ENCODE data around the gene MBOAT7. TPM values are rescaled to one million over a fixed set of nuclear protein-coding genes. Genes with fewer than 3 reads are reported as not detected.
"Not testable (repeated sequence)": the region's sequence is repeated elsewhere in the genome, so short reads cannot be mapped to it uniquely, and the experiment has no call there.

MBOAT7 gene
- total RNA-seq, 1 experiment from 2014 or later = 461 TPM

- peak; percentile 100 for DNase-seq (ENCODE audit: low read depth)
Measured at GRCh38 chr19:54189735-54190502, 539 bp upstream of the MBOAT7 start.

- DNase-seq (ENCODE audit: low read depth) = peak; percentile 93
Measured at GRCh38 chr19:54188215-54188871, 1.0 kb downstream of the MBOAT7 start.

GRCh38 chr19:54186934-54187381 lies 2.4 kb downstream of the MBOAT7 start:
- DNase-seq (ENCODE audit: low read depth) = no peak

- no peak for DNase-seq (ENCODE audit: low read depth)
Measured at GRCh38 chr19:54186351-54186750, 3.0 kb downstream of the MBOAT7 start.

GRCh38 chr19:54183431-54183830 lies 5.9 kb downstream of the MBOAT7 start:
- DNase-seq (ENCODE audit: low read depth) = no peak

GRCh38 chr19:54181894-54182293 lies 7.5 kb downstream of the MBOAT7 start:
- DNase-seq (ENCODE audit: low read depth) = not testable (repeated sequence)

- no peak for DNase-seq (ENCODE audit: low read depth)
Measured at GRCh38 chr19:54180691-54181091, 8.7 kb downstream of the MBOAT7 start.

- DNase-seq (ENCODE audit: low read depth) = peak; percentile 63
Measured at GRCh38 chr19:54179921-54180461, 9.4 kb downstream of the MBOAT7 start.

- DNase-seq (ENCODE audit: low read depth) = no peak
Measured at GRCh38 chr19:54179262-54179852, 10.0 kb downstream of the MBOAT7 start.

GRCh38 chr19:54178581-54179261 lies 10.7 kb downstream of the MBOAT7 start:
- DNase-seq (ENCODE audit: low read depth) = no peak

GRCh38 chr19:54173951-54174834 lies 15.2 kb downstream of the MBOAT7 start:
- DNase-seq (ENCODE audit: low read depth) = no peak

- DNase-seq (ENCODE audit: low read depth) = no peak
Measured at GRCh38 chr19:54173359-54173699, 16.1 kb downstream of the MBOAT7 start.

GRCh38 chr19:54172471-54173358 lies 16.7 kb downstream of the MBOAT7 start, which contains the start of gene TMC4:
TSS of gene TMC4 (minus strand) at chr19:54173160. CDS start at chr19:54173117, 43 bp downstream.
- DNase-seq (ENCODE audit: low read depth) = peak; percentile 68

GRCh38 chr19:54171736-54172431 lies 17.5 kb downstream of the MBOAT7 start:
- DNase-seq (ENCODE audit: low read depth) = not testable (repeated sequence)

- no peak for DNase-seq (ENCODE audit: low read depth)
Measured at GRCh38 chr19:54169149-54169740, 20.1 kb downstream of the MBOAT7 start.

GRCh38 chr19:54168174-54168917 lies 21.0 kb downstream of the MBOAT7 start:
- peak; percentile 81 for DNase-seq (ENCODE audit: low read depth)

GRCh38 chr19:54165222-54165621 lies 24.2 kb downstream of the MBOAT7 start:
- DNase-seq (ENCODE audit: low read depth) = no peak
